Head of caudate nucleus (tissue), 42 donors: Measurements from ENCODE around the gene MRTFA.

Experiments
- DNase-seq, 42 donors: peaks; one replicate each; pipeline versions ENCODE4 v3.0.0 to v3.0.0-alpha.2; 2020 to 2021; ENCODE audit warnings: mixed read lengths in 7 of 42
- intact Hi-C: fragments of 100-400 bp; cut with DNase I; formaldehyde crosslinking; loops from one replicate; pipeline ENCODE4 v1.15.0; 2022

The MRTFA gene

DNA sequence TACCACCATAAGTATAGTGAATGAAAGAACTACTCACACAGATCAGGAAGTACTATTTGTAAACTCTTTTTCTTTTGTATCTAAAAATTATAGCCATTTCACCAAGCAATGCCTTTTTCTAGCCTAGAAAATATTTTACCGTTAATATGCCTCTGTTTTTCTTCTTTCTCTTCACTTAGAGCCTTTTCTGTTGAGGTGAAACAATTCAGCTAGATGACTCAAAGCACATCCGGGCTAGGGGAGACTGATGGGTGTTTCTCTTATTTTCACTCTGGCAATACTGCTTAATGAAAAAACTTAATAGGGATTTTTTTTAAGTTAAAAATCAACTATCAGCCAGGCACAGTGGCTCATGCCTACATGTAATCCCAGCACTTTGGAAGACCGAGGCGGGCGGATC, 172.8 kb downstream of the MRTFA start:
- DNase-seq: no peak
- intact Hi-C loops: no loop called here

DNA sequence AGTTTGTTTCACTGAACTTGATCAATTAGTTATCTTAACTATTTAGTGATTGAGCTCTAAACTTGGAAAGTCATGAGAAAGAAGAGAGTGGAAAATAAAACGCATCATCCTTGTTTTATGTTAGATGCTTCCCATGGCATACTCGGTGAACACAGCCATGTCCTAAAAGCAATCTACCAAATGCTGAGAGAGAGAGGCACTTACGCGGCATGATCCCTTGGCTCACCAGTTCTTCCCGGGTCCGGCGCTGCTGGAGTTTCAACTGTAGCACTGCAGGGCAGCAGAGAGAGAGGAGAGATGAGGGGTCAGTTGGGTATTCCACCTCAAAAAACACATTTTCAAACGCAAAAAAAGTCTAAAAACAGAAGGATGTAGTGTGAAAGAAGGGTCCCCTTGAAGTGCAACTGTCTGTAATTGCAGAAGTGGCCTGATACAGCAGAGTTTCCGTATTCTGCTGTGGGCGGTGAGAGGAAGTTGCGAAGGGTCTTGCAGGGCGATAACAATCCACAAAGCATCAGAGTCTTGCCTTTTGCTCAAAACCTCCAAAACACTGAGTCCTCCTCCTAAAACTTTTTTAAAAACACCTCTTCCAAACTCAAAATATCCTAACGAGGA, 173.4 kb downstream of the MRTFA start:
- intact Hi-C loops: no loop called here
- DNase-seq: peak in 7 of 42 donors; percentile 11 to 42 (median 22)

DNA sequence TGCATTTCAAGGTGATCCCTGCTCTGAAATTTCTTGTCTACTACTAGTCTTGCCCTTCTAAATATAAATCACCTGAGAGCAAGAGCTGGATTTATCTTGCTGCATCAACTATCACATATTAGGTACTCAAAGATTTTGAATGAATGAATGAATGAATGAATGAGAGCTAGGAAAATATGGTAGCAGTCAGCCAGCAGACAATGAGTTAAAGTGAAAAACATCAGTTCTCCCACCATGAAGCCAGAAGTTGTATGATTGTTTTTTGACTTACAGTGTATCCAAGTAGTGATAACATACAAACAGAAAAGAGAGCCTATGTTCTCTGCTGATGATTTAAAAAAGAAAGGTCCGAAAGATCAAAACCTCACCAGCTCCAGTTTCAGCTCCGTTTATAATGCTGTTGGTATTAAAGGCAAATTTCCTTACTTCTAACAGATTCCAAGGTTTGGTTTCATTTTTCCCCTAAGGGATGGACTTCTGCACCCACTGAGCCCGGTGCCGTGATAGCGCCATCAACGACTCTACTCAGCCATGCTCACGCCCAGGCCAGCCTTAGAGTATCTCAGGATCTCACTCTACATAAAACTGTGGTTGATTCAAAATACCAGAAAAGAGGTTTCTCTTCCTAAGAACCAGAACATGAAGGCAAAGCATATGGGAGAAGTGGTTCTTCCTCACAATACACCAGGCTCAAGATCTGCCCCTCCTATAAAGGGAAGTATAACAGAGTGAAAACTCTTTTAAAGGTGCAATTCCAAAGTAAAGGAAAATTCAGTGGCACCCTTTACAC, 174.1 kb downstream of the MRTFA start:
- DNase-seq: no peak
- intact Hi-C loops: no loop called here

DNA sequence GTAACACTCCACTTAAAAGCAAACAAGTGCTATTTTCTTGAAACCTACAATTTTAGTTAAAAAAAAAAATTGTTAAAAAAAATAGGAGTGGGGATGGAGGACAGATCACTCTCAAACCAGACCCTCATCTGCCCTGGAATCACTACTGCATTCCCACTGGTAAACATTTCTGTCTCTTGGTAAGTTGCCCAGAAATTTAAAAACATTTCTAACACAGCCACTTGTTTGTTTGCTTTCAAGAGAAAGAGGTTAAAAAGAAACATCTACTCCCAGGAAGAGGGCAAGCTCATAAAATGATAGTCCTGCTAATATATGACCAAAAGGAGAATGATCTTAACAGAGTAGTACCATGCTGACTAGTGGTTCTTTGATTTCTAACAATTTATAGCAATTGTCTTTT, 182.8 kb downstream of the MRTFA start:
- no peak for DNase-seq
- intact Hi-C loops: no loop called here

DNA sequence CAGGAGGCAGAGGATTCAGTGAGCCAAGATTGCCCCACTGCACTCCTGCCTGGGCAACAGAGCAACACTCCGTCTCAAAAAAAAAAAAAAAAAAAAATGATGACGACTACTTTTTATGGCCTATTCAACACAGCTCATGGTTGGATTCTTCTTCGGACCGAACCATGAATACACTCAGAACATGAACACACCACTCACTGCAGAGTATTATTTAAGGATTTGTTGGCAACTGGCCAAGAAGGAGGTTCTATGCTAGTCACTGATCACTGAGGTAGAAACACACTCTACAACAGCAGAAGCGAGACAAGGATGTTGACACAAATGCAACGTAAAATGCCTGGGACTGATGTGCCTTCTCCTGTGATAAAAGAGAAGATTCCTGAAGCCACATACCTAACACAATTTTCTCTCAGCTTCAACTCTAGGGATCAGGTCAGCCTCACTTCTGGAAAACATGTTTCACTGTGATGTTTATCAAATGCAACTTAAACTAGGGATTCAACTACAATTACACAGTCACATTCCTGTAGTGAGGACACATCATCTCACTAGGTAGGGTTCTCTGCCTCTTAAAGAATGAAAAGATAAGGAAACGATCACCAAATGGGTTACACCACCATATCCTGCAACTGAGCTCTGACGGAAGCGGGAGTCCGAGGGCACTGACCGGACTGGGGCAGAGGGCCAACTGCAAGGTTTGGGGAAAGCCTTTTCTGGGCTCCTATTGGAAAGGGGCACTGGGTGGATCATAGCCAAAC, 183.6 kb downstream of the MRTFA start:
- no peak for DNase-seq
- intact Hi-C loops: no loop called here

DNA sequence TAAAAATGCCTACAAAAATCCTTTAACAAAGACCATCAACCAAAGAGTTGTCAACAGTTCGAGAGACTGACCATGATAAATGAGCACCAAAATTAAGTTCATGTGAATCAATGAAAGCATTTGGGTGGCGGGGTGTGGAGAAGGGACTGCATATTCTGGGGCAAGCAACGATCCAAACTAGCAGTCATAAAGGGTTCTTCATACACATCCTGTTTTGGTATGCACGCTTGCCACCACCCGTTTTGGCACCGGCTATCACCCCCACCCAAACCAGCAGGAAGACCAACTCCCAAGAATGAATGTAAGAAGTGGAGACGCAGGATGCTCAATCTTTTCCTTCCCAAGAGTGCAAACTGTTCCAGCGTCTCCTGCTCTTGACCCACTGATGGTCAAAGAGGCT, 185.3 kb downstream of the MRTFA start:
- intact Hi-C loops: no loop called here

DNA sequence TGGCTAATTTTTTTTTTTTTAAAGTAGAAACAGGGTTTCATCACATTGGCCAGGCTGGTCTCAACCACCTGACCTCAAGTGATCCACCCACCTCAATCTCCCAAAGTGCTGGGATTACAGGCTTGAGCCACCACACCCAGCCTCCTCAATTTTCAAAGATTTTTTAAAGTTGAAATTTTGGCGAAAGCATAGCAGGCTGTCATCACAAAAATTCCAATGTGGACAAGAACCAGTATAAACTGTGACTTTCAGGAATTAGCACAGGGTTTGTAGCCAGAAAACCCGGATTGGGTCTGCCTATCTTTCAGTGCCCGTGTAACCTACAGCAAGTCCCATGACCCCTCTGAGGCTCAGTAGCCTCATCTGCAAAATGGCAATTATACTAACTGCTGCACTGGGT, 185.9 kb downstream of the MRTFA start:
- intact Hi-C loops: no loop called here
- DNase-seq: no peak

More for the DNA sequence above, 185.3 kb downstream of the MRTFA start:
- DNase-seq: no peak

DNA sequence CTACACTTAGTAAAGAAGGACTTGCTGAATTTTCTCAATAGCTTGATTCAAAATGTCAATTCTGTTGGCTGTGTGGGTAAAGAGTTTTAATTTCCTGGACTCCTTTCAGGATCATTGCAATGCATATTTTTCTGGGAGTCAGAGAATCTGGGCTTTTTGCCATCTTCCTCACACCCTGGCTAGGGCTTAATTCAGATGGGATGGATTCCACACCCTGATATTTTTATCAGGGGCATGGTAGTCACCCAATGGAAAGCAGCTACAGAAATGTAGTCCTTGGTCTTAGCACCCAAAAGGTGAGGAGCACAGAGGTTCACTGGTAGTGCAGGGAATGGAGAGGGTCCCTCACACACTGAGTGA, 186.9 kb downstream of the MRTFA start:
- intact Hi-C loops: no loop called here
- no peak for DNase-seq

DNA sequence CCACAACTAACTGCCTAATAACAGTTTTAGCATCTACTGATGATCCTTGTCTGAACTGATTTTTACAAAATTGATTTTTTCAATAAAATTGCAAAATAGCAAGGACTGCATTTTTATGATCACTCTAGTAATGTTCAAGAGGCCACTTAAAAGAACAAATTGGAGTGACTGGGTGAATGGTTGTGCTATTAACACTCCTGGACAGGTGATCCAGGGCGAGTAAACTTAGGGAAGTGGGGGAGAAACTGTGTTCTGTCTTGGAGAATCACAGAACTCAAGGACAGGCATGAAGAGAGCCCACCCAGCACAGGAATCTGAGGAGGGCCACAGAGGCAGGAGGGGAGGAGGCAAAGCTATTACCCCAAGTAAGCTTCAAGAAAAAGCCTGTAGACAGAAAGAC, 190.3 kb downstream of the MRTFA start:
- intact Hi-C loops: no loop called here
- DNase-seq: no peak

DNA sequence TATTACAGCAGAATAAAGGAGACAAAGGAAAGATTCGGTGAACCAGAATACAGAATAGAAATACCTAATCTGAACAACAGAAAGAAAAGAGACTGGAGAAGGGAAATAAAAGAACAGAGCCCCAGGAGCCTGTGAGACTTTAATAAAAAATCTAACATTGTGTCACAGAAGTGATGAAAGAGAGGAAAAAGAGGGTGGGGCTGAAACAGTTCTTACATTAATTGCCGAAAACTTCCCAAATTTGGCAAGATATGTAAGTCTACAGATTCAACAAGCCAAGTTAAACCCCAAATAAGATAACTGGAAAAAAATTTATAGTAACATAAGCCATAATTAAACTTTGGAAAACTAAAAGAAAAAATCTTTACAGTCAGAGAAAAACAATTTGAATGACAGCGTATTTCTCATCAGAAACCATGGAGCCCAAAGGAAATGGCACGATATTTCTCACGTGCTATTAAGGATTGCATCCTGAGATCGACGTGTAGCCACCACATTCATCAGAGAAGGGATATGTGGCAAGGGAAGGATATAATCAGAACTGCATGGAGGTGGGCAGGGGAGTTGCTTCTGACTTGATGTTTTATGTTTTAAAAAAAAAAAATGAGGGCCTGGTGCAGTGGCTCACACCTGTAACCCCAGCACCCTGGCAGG, 192.2 kb downstream of the MRTFA start:
- DNase-seq: peak in 1 of 42 donors; percentile 24
- intact Hi-C loops: no loop called here

DNA sequence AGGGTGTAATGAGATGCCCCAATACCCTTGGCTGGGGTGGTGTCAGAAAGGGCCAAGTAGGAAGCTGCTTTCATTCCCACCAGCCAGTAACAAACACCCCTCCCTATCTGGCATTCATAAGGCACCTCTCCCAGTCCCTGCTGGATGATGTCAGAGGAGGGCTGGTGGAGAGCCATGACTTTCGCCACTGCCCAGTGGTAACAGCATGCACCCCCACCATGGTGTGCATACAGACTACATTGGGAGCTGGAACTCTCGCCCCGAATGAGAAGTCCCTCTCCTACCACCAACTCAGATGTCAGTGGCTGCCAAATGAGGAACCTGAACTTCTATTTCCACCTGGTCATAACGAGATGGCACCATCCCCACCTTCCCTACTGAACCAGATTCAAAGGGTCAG, 192.8 kb downstream of the MRTFA start:
- intact Hi-C loops: no loop called here
- peak in 1 of 42 donors; percentile 34 for DNase-seq

DNA sequence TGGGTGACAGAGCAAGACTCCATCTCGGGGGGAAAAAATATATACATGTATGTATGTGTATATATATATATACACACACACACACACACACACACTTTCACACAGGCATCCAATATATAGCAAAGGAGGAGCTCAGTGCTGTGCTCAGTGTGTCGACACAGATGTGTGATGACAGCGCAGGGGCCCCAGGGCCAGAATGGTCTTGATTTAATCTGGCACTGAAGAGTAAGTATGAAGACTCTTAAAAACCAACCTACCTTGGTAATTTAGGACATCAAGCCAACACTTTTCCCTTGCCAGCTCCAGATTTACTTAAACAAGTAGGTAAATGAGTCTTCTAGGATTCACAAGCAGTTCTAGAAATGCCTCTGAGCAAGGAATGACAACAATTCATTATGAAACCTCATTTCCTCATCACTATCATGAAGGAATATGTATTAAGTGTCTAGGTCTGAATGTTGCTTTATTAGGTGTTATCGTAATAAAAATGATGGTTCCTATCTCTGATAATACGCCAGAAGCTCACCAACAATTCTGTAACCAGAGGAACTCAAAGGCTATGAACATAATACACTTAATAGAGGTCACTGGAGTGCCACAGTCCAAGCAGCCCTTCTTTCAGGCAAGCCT, 194.6 kb downstream of the MRTFA start:
- intact Hi-C loops: no loop called here
- DNase-seq: peak in 1 of 42 donors; percentile 12

DNA sequence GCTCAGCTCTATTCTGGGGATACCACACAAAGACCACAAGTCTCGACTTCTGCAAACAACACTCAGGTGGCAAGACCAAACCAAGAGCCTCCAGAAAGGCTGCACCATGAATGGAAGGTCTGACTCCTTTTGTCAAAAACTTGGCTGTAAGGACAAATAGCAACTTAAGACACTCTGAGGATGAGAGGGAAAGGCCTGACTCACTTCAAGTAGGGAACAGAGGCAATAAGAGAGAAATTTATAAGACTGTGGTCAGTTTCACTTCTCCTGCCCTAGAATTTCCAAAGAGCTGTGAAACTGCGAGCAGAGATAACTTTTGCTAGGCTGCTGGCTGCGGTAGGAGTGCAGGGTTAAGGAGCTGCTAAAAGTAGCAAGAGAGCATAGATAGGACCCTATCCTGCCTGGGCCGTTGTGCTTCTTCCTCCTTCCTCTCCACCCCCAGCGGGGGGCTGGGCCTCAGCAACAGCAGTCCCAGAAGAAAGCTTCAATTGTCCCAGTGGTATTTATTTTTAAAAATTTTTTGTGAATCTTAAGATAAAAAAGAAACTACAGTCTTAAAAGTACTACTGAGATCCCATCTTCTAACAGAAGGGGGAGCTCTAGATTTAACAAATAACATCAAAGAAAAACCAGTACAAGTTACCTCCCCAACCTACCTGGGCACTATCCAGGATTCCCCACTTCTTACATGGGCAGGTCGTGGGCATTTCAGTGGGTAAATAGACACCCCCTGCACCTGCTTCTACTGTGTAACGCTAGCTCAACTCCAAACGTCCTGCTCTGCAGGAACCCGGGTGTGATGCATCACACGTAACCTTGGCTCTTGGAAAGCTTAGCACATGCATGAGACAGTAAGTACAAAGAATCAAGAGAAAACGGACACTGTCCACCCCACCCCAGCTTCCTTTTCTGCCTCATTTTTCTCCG, 199.8 kb downstream of the MRTFA start:
- intact Hi-C loops: loop anchor here (5.0 to 10.0 kb wide), 2 partner anchors 48 to 211 kb away; no protein-coding TSS in a partner anchor
- peak in 19 of 42 donors; percentile 17 to 64 (median 40) for DNase-seq

DNA sequence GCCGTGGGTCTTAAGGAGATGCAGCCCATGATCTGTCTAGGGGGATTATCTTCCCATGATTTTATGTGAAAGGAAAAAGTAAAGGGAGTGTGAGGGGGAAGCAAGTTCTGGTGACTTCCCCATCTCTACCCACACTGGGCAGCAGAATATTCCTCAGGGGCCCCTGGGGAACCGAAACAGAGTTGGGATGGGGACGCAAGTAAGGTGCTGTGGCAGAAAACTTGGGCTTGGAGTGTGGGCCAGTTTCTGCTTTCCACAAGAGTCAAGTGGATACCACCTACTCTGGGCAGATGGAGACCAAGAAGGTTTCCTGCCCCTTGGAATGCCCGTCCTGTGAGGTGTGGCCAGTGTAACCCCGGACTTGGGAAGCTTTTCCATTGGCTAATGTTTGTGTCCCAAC, 201.8 kb downstream of the MRTFA start:
- peak in 2 of 42 donors; percentile 23 to 37 for DNase-seq
- intact Hi-C loops: loop anchor here (5.0 to 10.0 kb wide), 2 partner anchors 50 to 213 kb away; no protein-coding TSS in a partner anchor

DNA sequence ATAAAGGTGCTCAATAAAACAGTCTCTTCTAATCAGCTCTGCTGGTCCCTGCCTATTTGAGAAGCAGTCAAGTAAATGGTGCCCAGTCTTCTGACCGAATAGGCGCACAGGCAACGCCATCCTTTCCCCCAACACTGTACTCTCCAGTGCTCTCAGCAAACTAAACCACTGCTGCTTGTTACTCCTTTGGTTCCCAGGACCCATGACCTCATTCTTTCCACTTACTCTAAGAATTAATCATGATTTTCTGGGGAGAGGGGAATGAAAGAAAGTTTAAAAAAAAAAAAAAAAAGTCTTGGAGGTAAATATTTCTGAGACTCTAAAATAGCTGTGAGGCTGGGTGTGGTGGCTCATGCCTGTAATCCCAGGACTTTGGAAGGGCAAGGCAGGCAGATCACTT, 202.4 kb downstream of the MRTFA start:
- intact Hi-C loops: loop anchor here (10.0 kb wide), 1 partner anchor 51 kb away; no protein-coding TSS in a partner anchor

DNA sequence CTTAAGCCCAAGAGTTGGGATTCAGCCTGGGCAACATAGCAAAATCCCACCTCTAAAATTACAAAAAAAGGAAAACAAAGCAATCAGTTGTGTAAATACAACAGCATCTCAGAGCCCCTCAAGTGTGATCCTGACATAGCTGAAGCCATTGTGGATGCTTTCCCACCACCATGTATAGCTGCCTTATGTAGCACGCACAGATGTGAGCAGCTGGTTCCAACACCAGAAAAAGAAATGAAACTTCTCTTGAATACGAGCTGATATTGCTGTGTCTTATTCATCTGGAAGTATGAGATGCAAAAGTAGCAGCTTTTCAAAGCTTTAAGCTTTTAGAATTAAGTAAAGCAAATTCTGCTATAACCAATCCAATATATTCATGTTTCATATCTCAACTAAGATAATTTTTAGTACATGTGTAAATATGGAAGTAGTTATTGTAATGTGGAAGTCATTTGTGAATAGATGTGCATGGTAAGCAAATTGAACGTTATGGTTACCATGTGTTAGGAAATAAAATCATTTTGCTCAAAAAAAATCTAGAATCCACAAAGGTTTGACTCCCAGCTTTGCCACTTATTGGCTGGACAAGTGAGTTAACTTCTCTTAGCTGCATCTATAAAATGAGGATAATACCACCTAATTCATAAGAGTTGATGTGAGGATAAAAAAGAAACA, 203.0 kb downstream of the MRTFA start:
- DNase-seq: peak in 1 of 42 donors; percentile 4
- intact Hi-C loops: loop anchor here (10.0 kb wide), 1 partner anchor 51 kb away; no protein-coding TSS in a partner anchor

More for the DNA sequence above, 202.4 kb downstream of the MRTFA start:
- DNase-seq: peak in 2 of 42 donors; percentile 5 to 8

DNA sequence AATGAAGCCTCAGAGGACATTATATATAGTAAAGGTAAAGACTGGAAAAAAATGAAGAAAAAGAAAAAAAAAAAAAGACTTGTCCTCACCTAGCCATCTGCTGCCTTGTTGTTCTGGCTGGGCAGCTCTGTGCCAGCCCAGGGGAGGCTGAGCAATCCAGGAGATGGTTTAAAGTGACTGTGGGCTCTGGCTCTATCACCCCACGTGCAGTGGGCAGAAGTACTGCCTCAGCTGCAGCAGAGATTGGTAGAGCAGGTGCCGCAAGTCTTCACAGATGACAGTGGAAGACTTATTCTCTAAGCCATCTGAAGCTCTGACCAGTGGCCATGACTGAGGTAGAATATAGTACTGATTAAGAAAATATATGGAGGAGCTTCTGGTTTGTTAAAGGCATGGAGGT, 203.9 kb downstream of the MRTFA start:
- intact Hi-C loops: loop anchor here (10.0 kb wide), 1 partner anchor 52 kb away; no protein-coding TSS in a partner anchor
- DNase-seq: peak in 1 of 42 donors; percentile 32
